WTC11 (cell line): ENCODE results near the gene KAZALD1. TPM values are rescaled to one million over a fixed set of nuclear protein-coding genes. Genes with fewer than 3 reads are reported as not detected.

Experiments
- ATAC-seq: fragments of 200-7000 bp; cut with Tn5 transposase; 2 replicates; pipeline ENCODE4 v1.10.0; 2021; ENCODE audit warnings: mild to moderate bottlenecking, moderate library complexity
- CTCF ChIA-PET: fragments of 300-600 bp; sonication (Branson Sonifier 250); formaldehyde crosslinking; loops from one replicate; lab custom pipeline; 2021; ENCODE audit warnings: antibody characterized with exemption; lab: Charles Lee
- POLR2A ChIA-PET: fragments of 350-600 bp; sonication (Branson Sonifier 250); formaldehyde crosslinking; loops from one replicate; lab custom pipeline; 2021; ENCODE audit warnings: antibody characterized with exemption; lab: Charles Lee
- DNase-seq: peaks from one replicate; pipeline ENCODE4 v3.0.0; 2021; ENCODE audit warnings: low spot score
- H3K27ac Mint-ChIP-seq: 2 replicates; pipeline ENCODE4 v1.8.0; 2021; ENCODE audit warnings: mixed read lengths
- H3K27me3 Mint-ChIP-seq: 2 replicates; pipeline ENCODE4 v1.8.0; 2021; ENCODE audit warnings: low read depth, mild to moderate bottlenecking, moderate library complexity, mixed read lengths
- H3K36me3 Mint-ChIP-seq: 2 replicates; pipeline ENCODE4 v1.8.0; 2021; ENCODE audit warnings: mixed read lengths
- H3K4me1 Mint-ChIP-seq: 2 replicates; pipeline ENCODE4 v1.8.0; 2022; ENCODE audit warnings: mixed read lengths
- H3K4me3 Mint-ChIP-seq: 2 replicates; pipeline ENCODE4 v1.8.0; 2021; ENCODE audit warnings: mild to moderate bottlenecking, moderate library complexity, mixed read lengths
- H3K9me3 Mint-ChIP-seq: 2 replicates; pipeline ENCODE4 v1.8.0; 2021; ENCODE audit warnings: mixed read lengths
- ARID4B ChIP-seq: sonication (generic); formaldehyde crosslinking; IDR thresholded peaks from 2 replicates; pipeline ENCODE4 v1.8.0; 2023; ENCODE audit warnings: missing genetic modification reagents, mild to moderate bottlenecking, borderline replicate concordance
- ATF1 ChIP-seq: sonication (generic); formaldehyde crosslinking; IDR thresholded peaks from 2 replicates; pipeline ENCODE4 v1.8.1; 2023; ENCODE audit warnings: mild to moderate bottlenecking, moderate library complexity, missing genetic modification reagents
- CBFB ChIP-seq: sonication (generic); formaldehyde crosslinking; IDR thresholded peaks from 2 replicates; pipeline ENCODE4 v1.8.1; 2022; ENCODE audit warnings: mild to moderate bottlenecking, low read depth, missing genetic modification reagents
- CREB1 ChIP-seq: sonication (generic); formaldehyde crosslinking; IDR thresholded peaks from 2 replicates; pipeline ENCODE4 v1.8.0; 2023; ENCODE audit warnings: mild to moderate bottlenecking, missing genetic modification reagents
- CREM ChIP-seq: sonication (generic); formaldehyde crosslinking; IDR thresholded peaks from 2 replicates; pipeline ENCODE4 v1.8.1; 2022; ENCODE audit warnings: mild to moderate bottlenecking, missing genetic modification reagents, moderate library complexity
- E2F4 ChIP-seq: sonication (generic); formaldehyde crosslinking; IDR thresholded peaks from 2 replicates; pipeline ENCODE4 v1.8.1; 2022; ENCODE audit warnings: low read depth, mild to moderate bottlenecking, moderate library complexity, missing genetic modification reagents, borderline replicate concordance
- ETV6 ChIP-seq: sonication (generic); formaldehyde crosslinking; IDR thresholded peaks from 2 replicates; pipeline ENCODE4 v1.8.1; 2022; ENCODE audit warnings: mild to moderate bottlenecking, missing genetic modification reagents
- FOXK1 ChIP-seq: sonication (generic); formaldehyde crosslinking; IDR thresholded peaks from 2 replicates; pipeline ENCODE4 v1.8.0; 2022; ENCODE audit warnings: mild to moderate bottlenecking, moderate library complexity, missing genetic modification reagents
- FOXP4 ChIP-seq: sonication (generic); formaldehyde crosslinking; IDR thresholded peaks from 2 replicates; pipeline ENCODE4 v1.8.0; 2022; ENCODE audit warnings: mild to moderate bottlenecking, missing genetic modification reagents
- GTF2I ChIP-seq: fragments of 250-450 bp; sonication (Bioruptor Pico); conservative IDR thresholded peaks from 2 replicates; pipeline ENCODE4 v1.4.0; 2021; ENCODE audit warnings: mild to moderate bottlenecking
- HMGXB4 ChIP-seq: sonication (generic); formaldehyde crosslinking; IDR thresholded peaks from 2 replicates; pipeline ENCODE4 v1.8.1; 2023; ENCODE audit warnings: mild to moderate bottlenecking, moderate library complexity, missing genetic modification reagents
- JUN ChIP-seq: sonication (generic); formaldehyde crosslinking; IDR thresholded peaks from 2 replicates; pipeline ENCODE4 v1.8.0; 2023; ENCODE audit warnings: mild to moderate bottlenecking, missing genetic modification reagents
- MAX ChIP-seq: sonication (generic); formaldehyde crosslinking; IDR thresholded peaks from 2 replicates; pipeline ENCODE4 v1.8.0; 2022; ENCODE audit warnings: mild to moderate bottlenecking, missing genetic modification reagents
- NFATC4 ChIP-seq: fragments of 250-450 bp; sonication (Bioruptor Pico); IDR thresholded peaks from 2 replicates; pipeline ENCODE4 v1.9.0; 2021; ENCODE audit warnings: mild to moderate bottlenecking
- NFE2L1 ChIP-seq: sonication (generic); formaldehyde crosslinking; IDR thresholded peaks from 2 replicates; pipeline ENCODE4 v1.8.1; 2023; ENCODE audit warnings: missing genetic modification reagents
- RORB ChIP-seq: fragments of 250-450 bp; sonication (Bioruptor Pico); IDR thresholded peaks from 2 replicates; pipeline ENCODE4 v1.9.0; 2021; ENCODE audit warnings: mild to moderate bottlenecking
- SMAD4 ChIP-seq: sonication (generic); formaldehyde crosslinking; IDR thresholded peaks from 2 replicates; pipeline ENCODE4 v1.8.0; 2022; ENCODE audit warnings: mild to moderate bottlenecking, missing genetic modification reagents
- SP1 ChIP-seq: sonication (generic); formaldehyde crosslinking; conservative IDR thresholded peaks from 2 replicates; pipeline ENCODE4 v1.8.1; 2022; ENCODE audit warnings: missing genetic modification reagents
- TEAD1 ChIP-seq: sonication (generic); formaldehyde crosslinking; IDR thresholded peaks from 2 replicates; pipeline ENCODE4 v1.8.0; 2022; ENCODE audit warnings: mild to moderate bottlenecking, missing genetic modification reagents
- ZNF425 ChIP-seq: fragments of 250-450 bp; sonication (Bioruptor Pico); conservative IDR thresholded peaks from 2 replicates; pipeline ENCODE4 v1.9.0; 2021; ENCODE audit warnings: mild to moderate bottlenecking
- total RNA-seq: library from RNA; stranded (reverse); gene quantifications from 3 replicates; pipeline ENCODE4 v1.2.3, GENCODE V29; 2021

KAZALD1 gene
- total RNA-seq, 1 experiment from 2014 or later: 19.2 TPM

GRCh38 chr10:101060036-101060950, 1.5 kb upstream of the KAZALD1 start (continued):
- TF ChIP-seq ATF1 (no peak), CREB1 (no peak), GTF2I (CRISPR knock-in tag) (no peak), NFATC4 (no peak), TEAD1 (CRISPR knock-in tag) (0 out of 2 replicates have a peak, but pooled peaks have one; percentile 5), JUN (CRISPR knock-in tag) (no peak), MAX (CRISPR knock-in tag) (no peak), RORB (CRISPR knock-in tag) (no peak), ZNF425 (CRISPR knock-in tag) (no peak), CBFB (CRISPR knock-in tag) (no peak), ARID4B (CRISPR knock-in tag) (peak; percentile 40; the same call in 1 of the 2 replicates)
- TF ChIP-seq, all 79 proteins: peak for 6

- Mint-ChIP-seq H3K4me3 (peak overlapping the region; percentile 97), H3K36me3 (no peaks in the 10 kb centered on the region), H3K4me1 (peaks cover 46% of the 10 kb centered on the region), H3K27ac (peak overlapping the region; percentile 98), H3K27me3 (peaks cover 46% of the 10 kb centered on the region), H3K9me3 (no peaks in the 10 kb centered on the region)
- peak; percentile 98 for DNase-seq
- ATAC-seq: peak; percentile 73
- ChIA-PET CTCF (interaction anchor here (0.6 to 15.0 kb wide), 28 partner anchors 8 to 378 kb away, joined by 3 to 405 read pairs (median 4); partner anchors contain the start of genes PDZD7, SEMA4G and SFXN3), POLR2A (interaction anchor here (0.6 to 1.6 kb wide), 9 partner anchors 11 to 1585 kb away, joined by 3 to 8 read pairs (median 4); partner anchors contain the start of gene PDZD7)
- TF ChIP-seq NFE2L1 (CRISPR knock-in tag) (0 out of 2 replicates have a peak, but pooled peaks have one; percentile 33), RORB (CRISPR knock-in tag) (0 out of 2 replicates have a peak, but pooled peaks have one; percentile 14), FOXP4 (peak; percentile 33; the same call in 1 of the 2 replicates), HMGXB4 (CRISPR knock-in tag) (peak; percentile 68; the same call in 1 of the 2 replicates), SP1 (CRISPR knock-in tag) (peak; percentile 69; the same call in 1 of the 2 replicates), FOXK1 (CRISPR knock-in tag) (0 out of 2 replicates have a peak, but pooled peaks have one; percentile 32), CREM (CRISPR knock-in tag) (0 out of 2 replicates have a peak, but pooled peaks have one; percentile 25), ETV6 (CRISPR knock-in tag) (no peak), SMAD4 (CRISPR knock-in tag) (no peak), E2F4 (CRISPR knock-in tag) (0 out of 2 replicates have a peak, but pooled peaks have one; percentile 20), GTF2I (CRISPR knock-in tag) (no peak), MAX (CRISPR knock-in tag) (peak; percentile 67)
Measured at GRCh38 chr10:101060951-101061623, 702 bp upstream of the KAZALD1 start.
